ENCODE measurements around the gene FAM217A.

- TF ChIP-seq ZNF274 (IDR thresholded peaks at IDR 0.05; ENCODE audit: low read depth, low read length) (no peak), YY1 (IDR thresholded peaks at IDR 0.05; ENCODE audit: insufficient read depth, insufficient read length) (no peak)
Observed at GRCh38 chr6:4124351-4124750, 45.4 kb upstream of the FAM217A start.
